Astrocyte of the hippocampus (primary cell): Measurements from ENCODE around the gene ABCG2.

Experiments used
- DNase-seq: peaks from one replicate; pipeline ENCODE4 v3.0.0; 2011; ENCODE audit warnings: low read depth, low spot score

The ABCG2 gene

GRCh38 chr4:88064410-88064809 is 94.0 kb downstream of the ABCG2 start:
- DNase-seq = no peak

GRCh38 chr4:88063634-88064296 is 94.7 kb downstream of the ABCG2 start:
- no peak for DNase-seq

- no peak for DNase-seq
Measured at GRCh38 chr4:88062843-88063242, 95.6 kb downstream of the ABCG2 start.

- DNase-seq = no peak
Measured at GRCh38 chr4:88062311-88062710, 96.1 kb downstream of the ABCG2 start.

- DNase-seq = peak; percentile 75
Measured at GRCh38 chr4:88060431-88060830, 98.0 kb downstream of the ABCG2 start.

GRCh38 chr4:88059766-88060165 is 98.7 kb downstream of the ABCG2 start:
- no peak for DNase-seq

GRCh38 chr4:88058295-88058694 is 100.1 kb downstream of the ABCG2 start:
- no peak for DNase-seq

GRCh38 chr4:88054901-88055300 is 103.5 kb downstream of the ABCG2 start:
- DNase-seq = peak; percentile 31

- DNase-seq = no peak
Measured at GRCh38 chr4:88054229-88054628, 104.2 kb downstream of the ABCG2 start.

GRCh38 chr4:88045021-88045420 is 113.4 kb downstream of the ABCG2 start:
- no peak for DNase-seq

- DNase-seq = no peak
Measured at GRCh38 chr4:88043586-88044340, 114.7 kb downstream of the ABCG2 start.

GRCh38 chr4:88043001-88043400 is 115.4 kb downstream of the ABCG2 start:
- no peak for DNase-seq

- DNase-seq = no peak
Measured at GRCh38 chr4:88041626-88042025, 116.8 kb downstream of the ABCG2 start.

GRCh38 chr4:88040707-88041106 is 117.7 kb downstream of the ABCG2 start:
- DNase-seq = no peak
